ENCODE data around the gene RMND1. TPM values are rescaled to one million over a fixed set of nuclear protein-coding genes. Genes with fewer than 3 reads are reported as not detected.

RMND1 gene
- polyA plus RNA-seq, 2 of the 4 experiments (the other 2 are of a cell fraction) = 11.7 to 13.1 TPM

DNA sequence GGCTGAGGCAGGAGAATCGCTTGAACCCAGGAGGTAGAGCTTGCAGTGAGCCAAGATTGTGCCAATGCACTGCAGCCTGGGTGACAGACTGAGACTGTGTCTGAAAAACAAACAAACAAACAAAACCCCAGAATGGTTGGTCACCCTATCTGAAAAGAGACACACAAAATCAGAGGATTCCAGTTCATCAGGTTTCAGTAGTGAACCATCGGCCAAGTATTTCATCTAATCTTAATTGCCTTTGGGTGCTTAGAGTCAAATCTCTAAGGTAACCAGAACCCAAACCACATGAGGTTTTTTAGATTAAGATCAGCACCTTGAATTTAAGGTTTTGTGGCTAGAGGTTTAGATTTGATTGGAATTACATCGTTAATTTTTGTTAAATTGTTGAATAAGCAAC, 52.2 kb downstream of the RMND1 start (continued):
- TF ChIP-seq, protein P1, sequence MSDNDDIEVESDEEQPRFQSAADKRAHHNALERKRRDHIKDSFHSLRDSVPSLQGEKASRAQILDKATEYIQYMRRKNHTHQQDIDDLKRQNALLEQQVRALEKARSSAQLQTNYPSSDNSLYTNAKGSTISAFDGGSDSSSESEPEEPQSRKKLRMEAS (IDR thresholded peaks at IDR 0.05) = no peak

DNA sequence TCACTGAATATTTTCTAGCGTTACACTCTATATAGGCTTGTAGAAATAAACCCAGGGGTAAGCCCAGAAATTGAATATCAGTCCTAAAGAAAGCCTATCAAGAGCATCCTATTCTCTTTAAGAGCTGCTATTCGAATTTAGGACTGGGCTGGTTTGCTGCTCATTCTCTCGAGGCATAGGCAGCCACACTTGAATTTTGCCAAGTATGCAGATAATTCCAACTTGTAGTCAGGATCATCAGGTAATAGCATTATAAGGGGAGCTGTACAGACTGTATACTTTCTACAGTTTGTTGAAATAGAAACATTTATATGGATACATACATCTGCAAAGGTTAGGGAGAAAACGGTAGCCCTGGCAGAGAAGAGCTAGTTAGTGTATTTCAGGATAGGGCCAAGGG, 58.5 kb downstream of the RMND1 start:
- Histone ChIP-seq H3K9me3 (no peaks in the 10 kb centered on the region), H3K4me3 (no peak overlapping the region), H3K27ac (peak overlapping the region in 1 of 2 experiments; percentile 23; a peak in 1 of 6 replicates), H3K4me1 (peaks cover 21% of the 10 kb centered on the region), H3K4me2 (peak overlapping the region; percentile 98)
- ATAC-seq (no peak), DNase-seq (ENCODE audit: low read depth in 1 of 2, low spot score in 1 of 2) (no peak), FAIRE-seq (no peak)
- POLR2A ChIA-PET = no interaction called here
- CTCF ChIA-PET = interaction anchor here (1.4 to 4.1 kb wide), 2 partner anchors 13 to 30 kb away, joined by 3 to 29 read pairs; no protein-coding TSS in a partner anchor
- TF ChIP-seq, protein P2, sequence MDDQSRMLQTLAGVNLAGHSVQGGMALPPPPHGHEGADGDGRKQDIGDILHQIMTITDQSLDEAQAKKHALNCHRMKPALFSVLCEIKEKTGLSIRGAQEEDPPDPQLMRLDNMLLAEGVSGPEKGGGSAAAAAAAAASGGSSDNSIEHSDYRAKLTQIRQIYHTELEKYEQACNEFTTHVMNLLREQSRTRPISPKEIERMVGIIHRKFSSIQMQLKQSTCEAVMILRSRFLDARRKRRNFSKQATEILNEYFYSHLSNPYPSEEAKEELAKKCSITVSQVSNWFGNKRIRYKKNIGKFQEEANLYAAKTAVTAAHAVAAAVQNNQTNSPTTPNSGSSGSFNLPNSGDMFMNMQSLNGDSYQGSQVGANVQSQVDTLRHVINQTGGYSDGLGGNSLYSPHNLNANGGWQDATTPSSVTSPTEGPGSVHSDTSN (IDR thresholded peaks at IDR 0.05) = no peak
- no peak for TF ChIP-seq HDAC2 (IDR thresholded peaks at IDR 0.05)
- TF ChIP-seq MAFK (IDR thresholded peaks at IDR 0.05; ENCODE audit: partially characterized antibody) = peak; percentile 61
- TF ChIP-seq FOSB (CRISPR knock-in tag; IDR thresholded peaks at IDR 0.05) = no peak
- no peak for TF ChIP-seq JUN (IDR thresholded peaks at IDR 0.05)
- WGBS (ENCODE audit: missing lambda C conversion rate) = 70% methylated on average over 4 of the region's 4 CpGs

DNA sequence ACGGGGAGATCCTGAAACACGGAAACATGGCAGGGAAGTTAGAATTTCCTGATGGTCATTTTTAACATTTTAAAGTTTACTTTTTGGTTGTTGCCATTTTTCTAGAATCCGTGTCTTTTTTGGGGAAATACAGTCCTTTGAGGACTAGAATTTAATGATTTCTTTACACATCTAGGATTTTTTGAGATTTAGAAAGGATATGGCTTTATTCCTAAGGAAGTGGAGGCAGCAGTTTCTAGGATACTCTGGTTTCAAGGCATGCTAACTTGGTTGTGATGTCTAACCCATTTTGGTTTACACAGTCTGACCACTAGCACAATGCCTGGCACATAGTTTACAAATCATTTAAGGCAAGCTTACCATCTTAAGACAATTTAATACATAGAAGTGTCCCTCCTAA, 59.5 kb downstream of the RMND1 start:
- H3K9me3 ChIP-seq = no peaks in the 10 kb centered on the region
- FAIRE-seq (no peak), ATAC-seq (no peak), DNase-seq (ENCODE audit: low read depth in 1 of 2, low spot score in 1 of 2) (no peak)
- POLR2A ChIA-PET = no interaction called here
- H3K4me3 ChIP-seq = peak overlapping the region; percentile 93
- CTCF ChIA-PET = interaction anchor here (1.4 to 4.1 kb wide), 2 partner anchors 14 to 31 kb away, joined by 3 to 29 read pairs; no protein-coding TSS in a partner anchor
- WGBS (ENCODE audit: missing lambda C conversion rate) = 0% methylated on average over 3 of the region's 3 CpGs
- peak overlapping the region; percentile 98 for H3K4me2 ChIP-seq
- peaks cover 30% of the 10 kb centered on the region for H3K4me1 ChIP-seq
- peak overlapping the region; percentile 100 for H3K27ac ChIP-seq
- TF ChIP-seq, protein P3, sequence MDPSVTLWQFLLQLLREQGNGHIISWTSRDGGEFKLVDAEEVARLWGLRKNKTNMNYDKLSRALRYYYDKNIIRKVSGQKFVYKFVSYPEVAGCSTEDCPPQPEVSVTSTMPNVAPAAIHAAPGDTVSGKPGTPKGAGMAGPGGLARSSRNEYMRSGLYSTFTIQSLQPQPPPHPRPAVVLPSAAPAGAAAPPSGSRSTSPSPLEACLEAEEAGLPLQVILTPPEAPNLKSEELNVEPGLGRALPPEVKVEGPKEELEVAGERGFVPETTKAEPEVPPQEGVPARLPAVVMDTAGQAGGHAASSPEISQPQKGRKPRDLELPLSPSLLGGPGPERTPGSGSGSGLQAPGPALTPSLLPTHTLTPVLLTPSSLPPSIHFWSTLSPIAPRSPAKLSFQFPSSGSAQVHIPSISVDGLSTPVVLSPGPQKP (IDR thresholded peaks at IDR 0.05; ENCODE audit: low read depth, low read length) = no peak
- TF ChIP-seq ZNF302 (CRISPR knock-in tag; IDR thresholded peaks at IDR 0.05) (no peak), BHLHE40 (IDR thresholded peaks at IDR 0.05; ENCODE audit: low read depth, low read length) (no peak), CBX2 (IDR thresholded peaks at IDR 0.05; ENCODE audit: borderline replicate concordance, low read depth) (no peak), FOXS1 (CRISPR knock-in tag; IDR thresholded peaks at IDR 0.05) (no peak), HOXA7 (CRISPR knock-in tag; IDR thresholded peaks at IDR 0.05) (no peak), GATA3 (IDR thresholded peaks at IDR 0.05; ENCODE audit: borderline replicate concordance) (no peak)
- TF ChIP-seq, protein P4, sequence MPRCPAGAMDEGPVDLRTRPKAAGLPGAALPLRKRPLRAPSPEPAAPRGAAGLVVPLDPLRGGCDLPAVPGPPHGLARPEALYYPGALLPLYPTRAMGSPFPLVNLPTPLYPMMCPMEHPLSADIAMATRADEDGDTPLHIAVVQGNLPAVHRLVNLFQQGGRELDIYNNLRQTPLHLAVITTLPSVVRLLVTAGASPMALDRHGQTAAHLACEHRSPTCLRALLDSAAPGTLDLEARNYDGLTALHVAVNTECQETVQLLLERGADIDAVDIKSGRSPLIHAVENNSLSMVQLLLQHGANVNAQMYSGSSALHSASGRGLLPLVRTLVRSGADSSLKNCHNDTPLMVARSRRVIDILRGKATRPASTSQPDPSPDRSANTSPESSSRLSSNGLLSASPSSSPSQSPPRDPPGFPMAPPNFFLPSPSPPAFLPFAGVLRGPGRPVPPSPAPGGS (IDR thresholded peaks at IDR 0.05) = no peak
- TF ChIP-seq, protein P5, sequence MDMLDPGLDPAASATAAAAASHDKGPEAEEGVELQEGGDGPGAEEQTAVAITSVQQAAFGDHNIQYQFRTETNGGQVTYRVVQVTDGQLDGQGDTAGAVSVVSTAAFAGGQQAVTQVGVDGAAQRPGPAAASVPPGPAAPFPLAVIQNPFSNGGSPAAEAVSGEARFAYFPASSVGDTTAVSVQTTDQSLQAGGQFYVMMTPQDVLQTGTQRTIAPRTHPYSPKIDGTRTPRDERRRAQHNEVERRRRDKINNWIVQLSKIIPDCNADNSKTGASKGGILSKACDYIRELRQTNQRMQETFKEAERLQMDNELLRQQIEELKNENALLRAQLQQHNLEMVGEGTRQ (IDR thresholded peaks at IDR 0.05) = no peak
- TF ChIP-seq, protein P1 (IDR thresholded peaks at IDR 0.05) = no peak
- TF ChIP-seq, protein P6, sequence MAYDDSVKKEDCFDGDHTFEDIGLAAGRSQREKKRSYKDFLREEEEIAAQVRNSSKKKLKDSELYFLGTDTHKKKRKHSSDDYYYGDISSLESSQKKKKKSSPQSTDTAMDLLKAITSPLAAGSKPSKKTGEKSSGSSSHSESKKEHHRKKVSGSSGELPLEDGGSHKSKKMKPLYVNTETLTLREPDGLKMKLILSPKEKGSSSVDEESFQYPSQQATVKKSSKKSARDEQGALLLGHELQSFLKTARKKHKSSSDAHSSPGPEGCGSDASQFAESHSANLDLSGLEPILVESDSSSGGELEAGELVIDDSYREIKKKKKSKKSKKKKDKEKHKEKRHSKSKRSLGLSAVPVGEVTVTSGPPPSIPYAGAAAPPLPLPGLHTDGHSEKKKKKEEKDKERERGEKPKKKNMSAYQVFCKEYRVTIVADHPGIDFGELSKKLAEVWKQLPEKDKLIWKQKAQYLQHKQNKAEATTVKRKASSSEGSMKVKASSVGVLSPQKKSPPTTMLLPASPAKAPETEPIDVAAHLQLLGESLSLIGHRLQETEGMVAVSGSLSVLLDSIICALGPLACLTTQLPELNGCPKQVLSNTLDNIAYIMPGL (CRISPR knock-in tag; IDR thresholded peaks at IDR 0.05; ENCODE audit: borderline replicate concordance) = no peak
